KG1 (cell line): ENCODE measurements around the gene CERCAM.

Experiments
- DNase-seq: peaks from one replicate; lab custom pipeline; 2025; lab: John Stamatoyannopoulos, UW

The CERCAM gene, protein sequence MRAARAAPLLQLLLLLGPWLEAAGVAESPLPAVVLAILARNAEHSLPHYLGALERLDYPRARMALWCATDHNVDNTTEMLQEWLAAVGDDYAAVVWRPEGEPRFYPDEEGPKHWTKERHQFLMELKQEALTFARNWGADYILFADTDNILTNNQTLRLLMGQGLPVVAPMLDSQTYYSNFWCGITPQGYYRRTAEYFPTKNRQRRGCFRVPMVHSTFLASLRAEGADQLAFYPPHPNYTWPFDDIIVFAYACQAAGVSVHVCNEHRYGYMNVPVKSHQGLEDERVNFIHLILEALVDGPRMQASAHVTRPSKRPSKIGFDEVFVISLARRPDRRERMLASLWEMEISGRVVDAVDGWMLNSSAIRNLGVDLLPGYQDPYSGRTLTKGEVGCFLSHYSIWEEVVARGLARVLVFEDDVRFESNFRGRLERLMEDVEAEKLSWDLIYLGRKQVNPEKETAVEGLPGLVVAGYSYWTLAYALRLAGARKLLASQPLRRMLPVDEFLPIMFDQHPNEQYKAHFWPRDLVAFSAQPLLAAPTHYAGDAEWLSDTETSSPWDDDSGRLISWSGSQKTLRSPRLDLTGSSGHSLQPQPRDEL

GRCh38 chr9:128420651-128421481 is at the start of gene CERCAM:
Gene CERCAM, plus strand, starts transcription at chr9:128420857. Its CDS starts 21 bp downstream, at chr9:128420878.
- DNase-seq: peak; percentile 7

DNA sequence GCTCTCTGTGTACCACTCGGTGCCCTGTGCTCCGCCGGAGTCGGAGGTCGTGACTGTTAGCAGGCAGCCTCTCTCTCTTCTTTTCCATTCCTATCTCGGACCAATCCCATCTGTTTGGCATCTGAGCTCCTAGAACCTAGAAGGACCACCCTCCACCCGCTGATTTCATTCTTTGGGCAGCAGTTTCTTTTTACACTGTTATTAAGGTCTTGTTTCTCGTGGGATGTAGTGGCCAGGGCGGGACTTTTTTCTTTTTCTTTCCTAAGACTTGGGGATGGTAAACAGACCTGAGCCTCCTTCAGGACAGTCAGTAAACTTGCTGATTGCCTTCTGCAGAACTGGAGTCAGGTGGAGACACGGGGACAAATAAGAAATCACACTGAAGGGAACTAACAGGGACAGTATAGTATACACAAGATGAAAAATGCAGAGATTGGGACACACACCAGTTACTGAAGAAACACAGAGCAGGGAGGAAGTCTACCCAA is 49.0 kb upstream of the CERCAM start:
- DNase-seq: no peak

DNA sequence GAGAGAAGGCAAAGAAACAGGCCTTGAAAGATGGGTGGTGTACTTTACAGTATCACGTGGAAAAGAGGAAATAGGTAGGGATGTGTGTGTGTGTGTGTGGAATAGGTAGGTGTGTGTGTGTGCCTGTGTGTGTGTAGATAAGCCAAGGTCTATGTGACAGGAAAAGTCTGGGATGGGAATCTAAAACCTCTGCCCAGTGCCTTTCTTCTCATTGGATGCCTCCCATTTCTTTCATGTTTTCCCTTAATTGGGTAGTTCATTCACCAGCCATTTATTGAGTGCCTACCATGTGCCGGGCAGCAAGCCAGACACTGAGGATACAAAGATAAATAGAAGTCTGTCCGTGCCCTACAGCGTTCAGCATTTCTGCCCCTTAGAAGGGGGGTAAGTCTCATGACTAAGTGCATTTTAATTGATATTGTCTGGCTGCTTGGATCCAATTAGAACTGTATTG is 48.4 kb upstream of the CERCAM start:
- DNase-seq: no peak

DNA sequence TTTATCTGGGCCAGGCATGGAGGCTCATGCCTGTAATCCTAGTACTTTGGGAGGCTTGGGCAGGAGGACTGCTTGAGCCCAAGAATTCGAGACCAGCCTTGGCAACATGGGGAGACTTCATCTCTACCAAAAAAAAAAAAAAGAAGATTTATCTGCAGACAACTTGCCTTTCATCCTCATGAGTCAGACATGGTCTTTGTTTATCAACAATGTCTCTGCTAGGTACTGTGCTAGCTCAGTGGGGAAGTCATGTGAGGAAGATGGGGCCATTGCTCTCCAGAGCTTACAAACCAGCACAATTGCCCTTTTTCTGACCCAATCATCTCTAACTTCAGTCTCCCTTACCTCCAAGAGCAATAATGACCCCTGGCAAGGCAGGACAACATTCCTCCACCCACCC is 47.9 kb upstream of the CERCAM start:
- DNase-seq: no peak

DNA sequence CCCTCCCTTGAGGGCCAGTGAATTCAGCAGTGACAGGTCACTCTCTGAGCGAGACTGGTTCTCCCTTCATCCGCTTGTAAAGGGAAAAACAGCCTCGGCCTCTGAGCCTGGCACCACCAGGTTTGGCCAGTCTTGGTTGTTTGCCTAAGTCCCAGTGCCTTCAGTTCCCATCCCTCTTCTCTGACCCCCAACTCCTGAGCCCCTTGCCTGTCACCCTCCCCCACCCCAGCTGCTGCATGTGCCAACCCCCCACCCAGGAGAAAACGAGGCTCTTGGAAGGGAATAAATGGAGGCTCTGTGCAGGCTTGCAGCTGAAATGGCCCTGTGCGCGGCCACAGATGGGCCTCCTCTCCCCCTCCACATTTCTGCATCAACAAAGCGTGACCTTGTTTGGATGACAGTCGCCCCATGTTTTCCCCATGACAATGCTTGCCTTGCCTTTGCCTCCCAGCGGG is 46.4 kb upstream of the CERCAM start:
- DNase-seq: no peak

GRCh38 chr9:128375865-128376264 is 44.8 kb upstream of the CERCAM start:
- DNase-seq: no peak

- DNase-seq: no peak
Measured at GRCh38 chr9:128382261-128382660, 38.4 kb upstream of the CERCAM start.

- no peak for DNase-seq
Measured at GRCh38 chr9:128383007-128383753, 37.5 kb upstream of the CERCAM start.

GRCh38 chr9:128383791-128384190 is 36.9 kb upstream of the CERCAM start:
- DNase-seq: no peak

GRCh38 chr9:128384801-128385495 is 35.7 kb upstream of the CERCAM start:
- no peak for DNase-seq

DNA sequence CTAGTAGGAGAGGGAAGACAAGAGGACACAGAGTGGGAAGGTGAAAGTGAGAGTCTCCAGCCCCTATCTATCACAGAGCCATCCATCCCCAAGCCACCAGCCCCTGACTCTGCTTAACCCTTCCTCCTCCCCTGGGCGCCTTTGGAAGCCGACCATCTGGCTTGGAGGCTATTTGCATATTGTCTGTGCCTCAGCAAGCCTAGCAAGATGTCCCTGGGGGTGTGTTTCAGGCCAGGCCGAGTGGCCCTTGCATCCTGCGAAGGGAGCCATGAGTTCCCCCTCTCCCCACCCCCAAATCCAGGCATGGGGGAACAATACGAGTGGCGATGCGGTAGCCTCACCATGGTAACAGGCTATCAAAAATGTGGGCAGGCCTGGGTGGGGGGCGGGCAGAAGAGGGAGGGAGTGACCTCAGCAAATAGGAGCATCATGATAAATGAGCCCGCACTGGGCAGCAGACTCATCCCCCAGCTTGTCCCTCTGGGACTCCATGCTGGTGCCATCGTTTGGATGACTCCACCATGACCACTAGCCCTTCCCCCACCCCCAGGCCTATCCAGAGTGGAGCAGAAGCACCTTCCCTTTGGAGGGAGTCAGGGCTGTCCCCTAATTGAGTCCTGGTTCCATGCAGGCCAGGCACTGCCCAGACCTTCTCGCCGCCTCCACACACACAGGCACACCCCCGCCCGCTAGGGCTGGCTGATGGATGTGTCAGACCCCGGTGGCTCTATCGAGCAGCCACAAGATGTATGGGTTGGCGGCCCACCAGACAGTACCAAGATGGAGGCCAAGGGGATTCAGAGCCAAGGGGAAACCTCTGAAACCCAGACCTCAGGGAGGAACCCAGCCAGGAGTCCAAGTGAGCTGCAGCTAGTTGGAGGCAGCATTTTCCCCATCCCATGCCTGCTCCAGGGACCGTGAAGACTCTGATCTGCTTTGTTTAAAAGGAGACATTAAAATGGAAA is 34.9 kb upstream of the CERCAM start:
- DNase-seq: no peak

- no peak for DNase-seq
Measured at GRCh38 chr9:128388150-128388549, 32.5 kb upstream of the CERCAM start.

GRCh38 chr9:128389395-128390149 is 31.1 kb upstream of the CERCAM start:
- no peak for DNase-seq

GRCh38 chr9:128390150-128390812 is 30.4 kb upstream of the CERCAM start:
- no peak for DNase-seq

GRCh38 chr9:128390813-128391711 is 29.6 kb upstream of the CERCAM start:
- no peak for DNase-seq

DNA sequence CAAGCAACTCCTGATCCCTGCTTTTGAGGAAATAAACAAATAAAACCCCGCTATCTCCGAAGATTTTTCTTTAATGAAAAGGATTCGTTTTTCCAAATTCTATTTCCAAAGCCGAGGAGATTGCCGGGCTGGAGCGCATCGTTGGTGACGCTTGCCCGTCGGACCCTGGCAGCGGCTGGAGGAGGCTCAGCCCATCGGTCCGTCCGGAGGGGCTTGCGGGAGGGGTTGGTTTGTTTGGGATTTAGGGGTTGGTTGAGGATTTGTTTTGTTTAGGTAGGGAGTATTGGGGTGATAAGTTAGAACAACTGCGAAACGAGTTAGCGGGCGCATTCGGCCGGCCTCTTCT is 28.7 kb upstream of the CERCAM start:
- DNase-seq: no peak

DNA sequence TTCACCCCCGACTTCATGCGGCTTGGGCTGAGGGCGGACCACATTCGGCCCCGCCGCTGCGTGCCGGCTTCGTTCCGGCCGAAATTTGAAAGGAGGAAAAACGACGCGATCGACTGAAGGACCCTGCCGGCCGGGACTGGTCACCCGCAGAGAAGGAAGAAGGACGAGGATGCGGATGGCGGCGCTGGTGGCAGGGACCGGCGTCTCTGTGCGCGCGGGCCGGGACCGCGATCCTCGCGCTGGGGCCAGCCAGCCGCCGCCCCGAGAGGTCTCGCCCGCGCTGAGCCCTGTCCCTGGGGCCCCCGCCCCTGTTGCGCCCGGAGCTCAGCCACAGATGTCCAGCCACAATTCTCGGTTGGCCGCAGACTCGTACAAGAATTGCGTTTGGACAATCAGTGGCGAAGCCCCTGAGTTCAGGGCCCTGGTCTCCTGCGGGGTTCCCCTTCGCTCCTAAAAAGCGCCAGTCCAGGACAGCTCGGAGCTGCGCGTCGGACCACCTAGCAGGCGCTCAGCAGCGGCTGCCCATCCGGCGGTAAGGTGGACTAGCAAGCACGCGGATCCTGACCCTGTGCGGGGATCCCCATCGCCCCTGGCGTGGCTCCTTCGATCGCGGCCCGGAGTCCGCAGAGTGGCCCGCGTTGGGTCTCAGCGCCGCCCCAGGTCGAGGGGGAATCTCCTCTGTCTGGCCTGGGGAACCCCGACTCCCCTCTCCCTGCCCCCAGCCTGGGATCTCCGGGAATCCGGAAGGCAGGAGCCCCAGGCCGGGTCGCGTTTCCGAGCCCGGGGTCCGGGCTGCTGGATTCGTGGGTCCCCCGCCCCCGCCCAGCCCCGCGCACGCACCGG is 28.1 kb upstream of the CERCAM start:
- DNase-seq: no peak
